NT2/D1 (cell line): ENCODE measurements around the gene KCNJ12.

Source experiments
- SUZ12 ChIP-seq: IDR thresholded peaks from 2 replicates; pipeline ENCODE4 v1.6.1; 2011; ENCODE audit not compliant: insufficient read length, insufficient read depth; ENCODE audit errors: extremely low read depth
- YY1 ChIP-seq: IDR thresholded peaks from 2 replicates; pipeline ENCODE4 v1.6.1; 2011; ENCODE audit not compliant: insufficient read length, insufficient read depth

DNA sequence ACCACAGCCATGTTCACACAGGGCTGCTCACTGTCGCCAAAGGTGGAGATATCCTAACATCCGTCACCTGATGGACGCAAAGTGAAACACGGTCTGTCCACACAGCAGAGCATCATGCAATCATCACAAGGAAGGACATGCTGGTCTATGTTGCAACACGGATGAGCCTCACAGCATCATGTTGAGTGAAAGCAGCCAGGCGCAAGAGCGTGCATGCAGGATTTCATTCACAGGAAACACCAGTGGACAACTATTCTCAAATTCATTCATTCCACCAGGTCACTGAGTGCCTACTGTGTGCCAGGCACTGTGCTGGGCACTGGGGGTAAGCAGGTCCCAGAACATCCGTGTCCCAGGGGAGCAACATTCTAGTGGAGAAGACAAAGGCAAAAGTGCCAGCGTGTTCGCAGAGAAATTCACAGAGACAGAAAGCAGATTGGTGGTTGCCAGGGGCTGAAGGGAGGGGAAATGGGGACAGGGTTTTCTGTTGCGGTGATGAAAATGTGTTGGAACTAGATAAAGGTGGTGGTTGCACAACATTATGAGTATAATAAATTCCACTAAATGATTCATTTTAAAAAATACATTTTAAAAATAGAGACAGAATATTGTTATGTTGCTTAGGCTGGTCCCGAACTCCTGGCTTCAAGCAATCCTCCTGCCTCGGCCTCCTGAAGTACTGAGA is 22.7 kb upstream of the KCNJ12 start:
- no peak for TF ChIP-seq SUZ12
- no peak for TF ChIP-seq YY1
